Smooth muscle cell (in vitro differentiated cells): ENCODE results near the gene CSF2. TPM values are rescaled to one million over a fixed set of nuclear protein-coding genes. Genes with fewer than 3 reads are reported as not detected.

Experiments used
- DNase-seq: peaks from one replicate; lab custom pipeline; 2025; ENCODE audit not compliant: unreplicated experiment; lab: John Stamatoyannopoulos, UW
- H2AFZ ChIP-seq: fragments of 200-600 bp; sonication (generic); 2 replicates; pipeline ENCODE4 v1.6.0; 2016; ENCODE audit warnings: antibody characterized with exemption, low read depth, mild to moderate bottlenecking
- H3F3A ChIP-seq: fragments of 200-600 bp; sonication (generic); 2 replicates; pipeline ENCODE4 v1.6.0; 2017; ENCODE audit warnings: antibody characterized with exemption, low read depth
- H3K27ac ChIP-seq: fragments of 200-600 bp; sonication (generic); 2 replicates; pipeline ENCODE4 v1.5.1; 2016; ENCODE audit warnings: low read depth, mild to moderate bottlenecking
- H3K27me3 ChIP-seq: fragments of 200-600 bp; sonication (generic); 2 replicates; pipeline ENCODE4 v1.6.1; 2016; ENCODE audit warnings: low read depth, mild to moderate bottlenecking
- H3K36me3 ChIP-seq: fragments of 200-600 bp; sonication (generic); 2 replicates; pipeline ENCODE4 v1.5.1; 2016; ENCODE audit warnings: low read depth
- H3K4me1 ChIP-seq: fragments of 200-600 bp; sonication (generic); 2 replicates; pipeline ENCODE4 v1.5.1; 2016; ENCODE audit warnings: low read depth
- H3K4me2 ChIP-seq: fragments of 200-600 bp; sonication (generic); 2 replicates; pipeline ENCODE4 v1.6.0; 2016; ENCODE audit warnings: mild to moderate bottlenecking
- H3K4me3 ChIP-seq: fragments of 200-600 bp; sonication (generic); 2 replicates; pipeline ENCODE4 v1.5.1; 2016; ENCODE audit warnings: mild to moderate bottlenecking
- H3K79me2 ChIP-seq: fragments of 200-600 bp; sonication (generic); 2 replicates; pipeline ENCODE4 v1.6.0; 2016; ENCODE audit warnings: low read depth, mild to moderate bottlenecking
- H3K9ac ChIP-seq: fragments of 200-600 bp; sonication (generic); 2 replicates; pipeline ENCODE4 v1.6.0; 2016; ENCODE audit warnings: low read depth
- H3K9me3 ChIP-seq: fragments of 200-600 bp; sonication (generic); replicated peaks from 2 replicates; pipeline ENCODE4 v1.5.1; 2016; ENCODE audit warnings: low read depth
- H4K20me1 ChIP-seq: fragments of 200-600 bp; sonication (generic); 2 replicates; pipeline ENCODE4 v1.6.0; 2016; ENCODE audit warnings: low read depth
- WGBS: methylation state at CpG from one replicate; pipeline ENCODE4 v1.1.7; 2016; ENCODE audit warnings: low lambda C conversion rate; 5-methylcytosine and 5-hydroxymethylcytosine counted together
- polyA plus RNA-seq: library from polyadenylated mRNA; unstranded; fragments of >200 nt; fragmentation: Nextera tagmentation; extraction: Ambion mirVana; gene quantifications from 2 replicates; pipeline ENCODE4 v1.2.1, GENCODE V29; 2016
- total RNA-seq: library from RNA; depleted of rRNA; stranded (reverse); fragments of >200 nt; gene quantifications from 2 replicates; pipeline ENCODE4 v1.2.3, GENCODE V29; 2014
- TF ChIP-seq, protein P1 (sequence below): fragments of 200-600 bp; sonication (generic); IDR thresholded peaks from 2 replicates; pipeline ENCODE4 v1.5.1; 2017; ENCODE audit warnings: borderline replicate concordance, mild to moderate bottlenecking, antibody characterized with exemption; ENCODE audit not compliant: insufficient read depth, poor library complexity, severe bottlenecking

Gene CSF2
- total and polyA plus RNA-seq, 2 experiments from 2014 or later, result not detected

- Histone ChIP-seq H3K9me3 (no peaks in the 10 kb centered on the region), H3K4me2 (no peak overlapping the region), H4K20me1 (no peaks in the 10 kb centered on the region), H3K79me2 (no peaks in the 10 kb centered on the region), H3K27me3 (peaks cover 5% of the 10 kb centered on the region), H3K4me3 (no peak overlapping the region), H3F3A (no peaks in the 10 kb centered on the region), H2AFZ (no peak overlapping the region), H3K4me1 (no peaks in the 10 kb centered on the region), H3K27ac (no peak overlapping the region), H3K9ac (no peak overlapping the region), H3K36me3 (no peaks in the 10 kb centered on the region)
- TF ChIP-seq, protein P1, sequence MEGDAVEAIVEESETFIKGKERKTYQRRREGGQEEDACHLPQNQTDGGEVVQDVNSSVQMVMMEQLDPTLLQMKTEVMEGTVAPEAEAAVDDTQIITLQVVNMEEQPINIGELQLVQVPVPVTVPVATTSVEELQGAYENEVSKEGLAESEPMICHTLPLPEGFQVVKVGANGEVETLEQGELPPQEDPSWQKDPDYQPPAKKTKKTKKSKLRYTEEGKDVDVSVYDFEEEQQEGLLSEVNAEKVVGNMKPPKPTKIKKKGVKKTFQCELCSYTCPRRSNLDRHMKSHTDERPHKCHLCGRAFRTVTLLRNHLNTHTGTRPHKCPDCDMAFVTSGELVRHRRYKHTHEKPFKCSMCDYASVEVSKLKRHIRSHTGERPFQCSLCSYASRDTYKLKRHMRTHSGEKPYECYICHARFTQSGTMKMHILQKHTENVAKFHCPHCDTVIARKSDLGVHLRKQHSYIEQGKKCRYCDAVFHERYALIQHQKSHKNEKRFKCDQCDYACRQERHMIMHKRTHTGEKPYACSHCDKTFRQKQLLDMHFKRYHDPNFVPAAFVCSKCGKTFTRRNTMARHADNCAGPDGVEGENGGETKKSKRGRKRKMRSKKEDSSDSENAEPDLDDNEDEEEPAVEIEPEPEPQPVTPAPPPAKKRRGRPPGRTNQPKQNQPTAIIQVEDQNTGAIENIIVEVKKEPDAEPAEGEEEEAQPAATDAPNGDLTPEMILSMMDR, result no peak
- DNase-seq, result no peak
Observed at GRCh38 chr5:132032196-132032595, 41.4 kb upstream of the CSF2 start.

- H3K9me3 ChIP-seq, result no peaks in the 10 kb centered on the region
- TF ChIP-seq, protein P1, result no peak
- H3F3A ChIP-seq, result no peaks in the 10 kb centered on the region
- no peaks in the 10 kb centered on the region for H3K4me1 ChIP-seq
- H4K20me1 ChIP-seq, result no peaks in the 10 kb centered on the region
- H3K79me2 ChIP-seq, result no peaks in the 10 kb centered on the region
- no peak overlapping the region for H3K4me2 ChIP-seq
- no peak for DNase-seq
- H3K27ac ChIP-seq, result no peak overlapping the region
- no peak overlapping the region for H2AFZ ChIP-seq
- H3K27me3 ChIP-seq, result peaks cover 5% of the 10 kb centered on the region
- H3K4me3 ChIP-seq, result no peak overlapping the region
- no peak overlapping the region for H3K9ac ChIP-seq
- WGBS, result 63% methylated on average over 4 of the region's 4 CpGs
- no peaks in the 10 kb centered on the region for H3K36me3 ChIP-seq
Observed at GRCh38 chr5:132033122-132033521, 40.5 kb upstream of the CSF2 start.

DNA sequence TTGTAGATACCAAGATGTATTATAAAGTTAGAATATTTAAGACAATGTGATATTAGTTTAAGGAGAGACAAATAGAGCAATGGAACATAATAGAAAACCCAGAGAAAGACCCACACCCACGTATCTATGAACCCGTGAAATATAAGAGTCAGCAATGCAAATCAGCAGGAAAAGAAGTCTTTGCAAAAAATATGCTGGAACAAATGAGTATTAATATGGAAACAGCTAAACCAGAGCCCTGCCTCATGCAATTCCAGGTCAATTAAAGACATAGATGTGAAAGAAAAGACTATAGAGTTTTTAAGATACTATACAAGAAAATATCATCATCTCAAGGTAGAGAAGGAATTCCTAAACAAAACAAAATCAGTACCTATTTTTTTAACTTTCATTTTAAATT is 36.2 kb upstream of the CSF2 start:
- Histone ChIP-seq H3K4me1 (no peaks in the 10 kb centered on the region), H4K20me1 (no peaks in the 10 kb centered on the region), H3F3A (no peaks in the 10 kb centered on the region), H3K27ac (no peak overlapping the region), H3K4me3 (no peak overlapping the region), H3K4me2 (no peak overlapping the region), H3K36me3 (no peaks in the 10 kb centered on the region), H3K9ac (no peak overlapping the region), H2AFZ (no peak overlapping the region), H3K9me3 (no peaks in the 10 kb centered on the region), H3K27me3 (peaks cover 13% of the 10 kb centered on the region), H3K79me2 (no peaks in the 10 kb centered on the region)
- DNase-seq, result no peak
- WGBS, result 51% methylated on average over 2 of the region's 2 CpGs
- TF ChIP-seq, protein P1, result no peak

DNA sequence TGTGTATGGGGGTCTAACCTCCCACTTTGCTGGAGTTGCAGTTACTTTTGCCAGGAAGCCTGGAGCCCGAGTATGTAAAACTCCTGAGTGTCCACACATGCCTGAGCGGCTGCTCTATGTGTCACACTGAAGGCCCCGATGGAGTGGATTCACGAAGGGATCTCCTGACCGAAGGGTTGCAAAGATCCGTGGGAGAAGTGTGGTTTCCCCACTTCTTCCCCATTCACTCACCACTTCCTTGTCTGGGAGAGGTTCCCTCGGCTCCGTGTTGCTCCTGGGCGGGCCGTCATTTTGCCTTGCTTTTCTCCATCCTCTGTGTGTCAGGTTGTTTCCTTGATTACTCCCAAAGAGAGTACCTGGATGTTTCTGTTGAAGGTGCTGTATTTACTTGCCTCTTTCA is 29.4 kb upstream of the CSF2 start:
- H3K9me3 ChIP-seq, result no peaks in the 10 kb centered on the region
- no peak overlapping the region for H3K4me2 ChIP-seq
- H3K4me3 ChIP-seq, result no peak overlapping the region
- H3F3A ChIP-seq, result no peaks in the 10 kb centered on the region
- H3K79me2 ChIP-seq, result no peaks in the 10 kb centered on the region
- H3K9ac ChIP-seq, result no peak overlapping the region
- no peak overlapping the region for H2AFZ ChIP-seq
- H3K27me3 ChIP-seq, result peaks cover 10% of the 10 kb centered on the region
- no peaks in the 10 kb centered on the region for H3K36me3 ChIP-seq
- no peaks in the 10 kb centered on the region for H4K20me1 ChIP-seq
- DNase-seq, result no peak
- H3K27ac ChIP-seq, result no peak overlapping the region
- TF ChIP-seq, protein P1, result no peak
- no peaks in the 10 kb centered on the region for H3K4me1 ChIP-seq
- 93% methylated on average over 10 of the region's 10 CpGs for WGBS
